Measurements from ENCODE around the gene PTMS. TPM values are rescaled to one million over a fixed set of nuclear protein-coding genes. Genes with fewer than 3 reads are reported as not detected.

The PTMS gene
- polyA plus RNA-seq, 5 donors, result 621 to 1,050 (median 719) TPM

Other genes starting within 250 kb of the PTMS start
- gene GAPDH, start 231.8 kb upstream of the PTMS start, polyA plus RNA-seq (ENCODE audit: insufficient read depth in 1 of 5, insufficient read length in 5 of 5, low replicate concordance in 1 of 5), result 1,000 to 10,000 TPM; 1,481 to 1,953 (median 1,592) TPM
- gene IFFO1, start 210.3 kb upstream of the PTMS start, polyA plus RNA-seq (ENCODE audit: insufficient read depth in 1 of 5, insufficient read length in 5 of 5, low replicate concordance in 1 of 5), result 10 to 100 TPM; 12.9 to 24.3 (median 18.4) TPM
- gene NOP2, start 198.1 kb upstream of the PTMS start, polyA plus RNA-seq (ENCODE audit: insufficient read depth in 1 of 5, insufficient read length in 5 of 5, low replicate concordance in 1 of 5), result 10 to 100 TPM; 18.2 to 36.6 (median 24.3) TPM
- 100 to 1,000 TPM; 196 to 268 (median 221) TPM for gene CHD4, start 159.0 kb upstream of the PTMS start, polyA plus RNA-seq (ENCODE audit: insufficient read depth in 1 of 5, insufficient read length in 5 of 5, low replicate concordance in 1 of 5)
- 1 to 10 TPM; 1.3 to 2.1 (median 1.3) TPM for gene LPAR5, start 130.4 kb upstream of the PTMS start, polyA plus RNA-seq (ENCODE audit: insufficient read depth in 1 of 5, insufficient read length in 5 of 5, low replicate concordance in 1 of 5)
- 1 to 10 TPM; 5.5 to 7.4 (median 6.5) TPM for gene ACRBP, start 118.9 kb upstream of the PTMS start, polyA plus RNA-seq (ENCODE audit: insufficient read depth in 1 of 5, insufficient read length in 5 of 5, low replicate concordance in 1 of 5)
- 100 to 1,000 TPM in 3 of 5 donors, 10 to 100 TPM in 2; 89.5 to 116 (median 109) TPM for gene ING4, start 103.2 kb upstream of the PTMS start, polyA plus RNA-seq (ENCODE audit: insufficient read depth in 1 of 5, insufficient read length in 5 of 5, low replicate concordance in 1 of 5)
- 10 to 100 TPM; 79.4 to 98.5 (median 86.1) TPM for gene ZNF384, start 77.0 kb upstream of the PTMS start, polyA plus RNA-seq (ENCODE audit: insufficient read depth in 1 of 5, insufficient read length in 5 of 5, low replicate concordance in 1 of 5)
- 10 to 100 TPM in 1 of 5 donors, 1 to 10 TPM in 4; 5.2 to 10.4 (median 6.7) TPM for gene PIANP, start 65.5 kb upstream of the PTMS start, polyA plus RNA-seq (ENCODE audit: insufficient read depth in 1 of 5, insufficient read length in 5 of 5, low replicate concordance in 1 of 5)
- 10 to 100 TPM; 48.4 to 59.1 (median 56.3) TPM for gene COPS7A, start 42.3 kb upstream of the PTMS start, polyA plus RNA-seq (ENCODE audit: insufficient read depth in 1 of 5, insufficient read length in 5 of 5, low replicate concordance in 1 of 5)
- 100 to 1,000 TPM; 147 to 203 (median 179) TPM for gene MLF2, start 13.2 kb upstream of the PTMS start, polyA plus RNA-seq (ENCODE audit: insufficient read depth in 1 of 5, insufficient read length in 5 of 5, low replicate concordance in 1 of 5)
- gene LAG3, start 6.2 kb downstream of the PTMS start, polyA plus RNA-seq (ENCODE audit: insufficient read depth in 1 of 5, insufficient read length in 5 of 5, low replicate concordance in 1 of 5), result 1 to 10 TPM; 1.3 to 2.9 (median 1.7) TPM
- gene CD4, start 23.2 kb downstream of the PTMS start, polyA plus RNA-seq (ENCODE audit: insufficient read depth in 1 of 5, insufficient read length in 5 of 5, low replicate concordance in 1 of 5), result 100 to 1,000 TPM in 1 of 5 donors, 10 to 100 TPM in 4; 73.5 to 108 (median 89.3) TPM
- 10 to 100 TPM in 4 of 5 donors, 1 to 10 TPM in 1; 7.1 to 17.0 (median 12.1) TPM for gene GPR162, start 55.5 kb downstream of the PTMS start, polyA plus RNA-seq (ENCODE audit: insufficient read depth in 1 of 5, insufficient read length in 5 of 5, low replicate concordance in 1 of 5)
- gene P3H3, start 62.0 kb downstream of the PTMS start, polyA plus RNA-seq (ENCODE audit: insufficient read depth in 1 of 5, insufficient read length in 5 of 5, low replicate concordance in 1 of 5), result 10 to 100 TPM; 14.5 to 40.9 (median 21.7) TPM
- gene GNB3, start 74.6 kb downstream of the PTMS start, polyA plus RNA-seq (ENCODE audit: insufficient read depth in 1 of 5, insufficient read length in 5 of 5, low replicate concordance in 1 of 5), result 1 to 10 TPM; 3.5 to 8.4 (median 6.0) TPM
- gene CDCA3, start 84.9 kb downstream of the PTMS start, polyA plus RNA-seq (ENCODE audit: insufficient read depth in 1 of 5, insufficient read length in 5 of 5, low replicate concordance in 1 of 5), result 10 to 100 TPM; 23.4 to 69.1 (median 38.0) TPM
- gene USP5, start 85.8 kb downstream of the PTMS start, polyA plus RNA-seq (ENCODE audit: insufficient read depth in 1 of 5, insufficient read length in 5 of 5, low replicate concordance in 1 of 5), result 10 to 100 TPM; 46.9 to 65.2 (median 53.2) TPM
- gene TPI1, start 101.2 kb downstream of the PTMS start, polyA plus RNA-seq (ENCODE audit: insufficient read depth in 1 of 5, insufficient read length in 5 of 5, low replicate concordance in 1 of 5), result 100 to 1,000 TPM; 420 to 565 (median 460) TPM
- 10 to 100 TPM in 1 of 5 donors, 1 to 10 TPM in 4; 4.1 to 17.1 (median 5.6) TPM for gene SPSB2, start 106.9 kb downstream of the PTMS start, polyA plus RNA-seq (ENCODE audit: insufficient read depth in 1 of 5, insufficient read length in 5 of 5, low replicate concordance in 1 of 5)
- gene LRRC23, start 138.5 kb downstream of the PTMS start, polyA plus RNA-seq (ENCODE audit: insufficient read depth in 1 of 5, insufficient read length in 5 of 5, low replicate concordance in 1 of 5), result 10 to 100 TPM; 14.1 to 34.8 (median 26.6) TPM
- gene ENO2, start 148.2 kb downstream of the PTMS start, polyA plus RNA-seq (ENCODE audit: insufficient read depth in 1 of 5, insufficient read length in 5 of 5, low replicate concordance in 1 of 5), result 10 to 100 TPM in 4 of 5 donors, 1 to 10 TPM in 1; 9.0 to 17.8 (median 14.9) TPM
- gene ATN1, start 161.6 kb downstream of the PTMS start, polyA plus RNA-seq (ENCODE audit: insufficient read depth in 1 of 5, insufficient read length in 5 of 5, low replicate concordance in 1 of 5), result 100 to 1,000 TPM in 3 of 5 donors, 10 to 100 TPM in 2; 80.2 to 135 (median 118) TPM
- 10 to 100 TPM in 1 of 5 donors, 1 to 10 TPM in 2, not detected in 2; 5.9 to 20.2 (median 7.9) TPM for gene RNU7-1, start 177.5 kb downstream of the PTMS start, polyA plus RNA-seq (ENCODE audit: insufficient read depth in 1 of 5, insufficient read length in 5 of 5, low replicate concordance in 1 of 5)
- gene C12orf57, start 177.7 kb downstream of the PTMS start, polyA plus RNA-seq (ENCODE audit: insufficient read depth in 1 of 5, insufficient read length in 5 of 5, low replicate concordance in 1 of 5), result 100 to 1,000 TPM; 179 to 281 (median 188) TPM
- 10 to 100 TPM; 15.1 to 21.8 (median 19.0) TPM for gene PTPN6, start 185.0 kb downstream of the PTMS start, polyA plus RNA-seq (ENCODE audit: insufficient read depth in 1 of 5, insufficient read length in 5 of 5, low replicate concordance in 1 of 5)
- 100 to 1,000 TPM; 274 to 333 (median 302) TPM for gene PHB2, start 204.3 kb downstream of the PTMS start, polyA plus RNA-seq (ENCODE audit: insufficient read depth in 1 of 5, insufficient read length in 5 of 5, low replicate concordance in 1 of 5)
- 10 to 100 TPM; 43.5 to 52.7 (median 50.2) TPM for gene EMG1, start 204.6 kb downstream of the PTMS start, polyA plus RNA-seq (ENCODE audit: insufficient read depth in 1 of 5, insufficient read length in 5 of 5, low replicate concordance in 1 of 5)